ENCODE results near the gene RHOBTB1.

Gene RHOBTB1

GRCh38 chr10:60967854-60968484 is 24.0 kb upstream of the RHOBTB1 start:
- H3K27ac ChIP-seq, result no peak overlapping the region
- H2AFZ ChIP-seq (ENCODE audit: low read depth), result no peak overlapping the region
- H3K36me3 ChIP-seq (ENCODE audit: insufficient read depth), result no peaks in the 10 kb centered on the region
- no peak overlapping the region for H3K9ac ChIP-seq
- H3K27me3 ChIP-seq (ENCODE audit: insufficient read depth, low read depth), result no peaks in the 10 kb centered on the region
- no peak overlapping the region for H3K4me3 ChIP-seq (IDR thresholded peaks at IDR 0.05; ENCODE audit: insufficient read depth, low read depth, low read length)
- no peaks in the 10 kb centered on the region for H3K79me2 ChIP-seq (ENCODE audit: insufficient read depth, low read depth)
- TF ChIP-seq CTCF (conservative IDR thresholded peaks at IDR 0.05; ENCODE audit: low read depth, low read length), result no peak
- H4K20me1 ChIP-seq (ENCODE audit: insufficient read depth), result no peaks in the 10 kb centered on the region
- no peak overlapping the region for H3K4me2 ChIP-seq
- H3K4me1 ChIP-seq (ENCODE audit: low read depth, poor library complexity, severe bottlenecking), result peaks cover 28% of the 10 kb centered on the region

GRCh38 chr10:60967260-60967659 is 23.3 kb upstream of the RHOBTB1 start:
- Histone ChIP-seq H3K4me2 (no peak overlapping the region), H3K27ac (no peak overlapping the region), H3K36me3 (ENCODE audit: insufficient read depth) (no peaks in the 10 kb centered on the region), H4K20me1 (ENCODE audit: insufficient read depth) (no peaks in the 10 kb centered on the region), H3K4me3 (IDR thresholded peaks at IDR 0.05; ENCODE audit: insufficient read depth, low read depth, low read length) (no peak overlapping the region), H2AFZ (ENCODE audit: low read depth) (no peak overlapping the region), H3K4me1 (ENCODE audit: low read depth, poor library complexity, severe bottlenecking) (peaks cover 36% of the 10 kb centered on the region), H3K79me2 (ENCODE audit: insufficient read depth, low read depth) (no peaks in the 10 kb centered on the region), H3K27me3 (ENCODE audit: insufficient read depth, low read depth) (no peaks in the 10 kb centered on the region), H3K9ac (no peak overlapping the region)
- TF ChIP-seq CTCF (conservative IDR thresholded peaks at IDR 0.05; ENCODE audit: low read depth, low read length), result no peak

- no peak overlapping the region for H3K9ac ChIP-seq
- no peak overlapping the region for H2AFZ ChIP-seq (ENCODE audit: low read depth)
- peaks cover 37% of the 10 kb centered on the region for H3K4me1 ChIP-seq (ENCODE audit: low read depth, poor library complexity, severe bottlenecking)
- no peaks in the 10 kb centered on the region for H4K20me1 ChIP-seq (ENCODE audit: insufficient read depth)
- H3K27ac ChIP-seq, result no peak overlapping the region
- H3K4me3 ChIP-seq (IDR thresholded peaks at IDR 0.05; ENCODE audit: insufficient read depth, low read depth, low read length), result no peak overlapping the region
- no peaks in the 10 kb centered on the region for H3K79me2 ChIP-seq (ENCODE audit: insufficient read depth, low read depth)
- no peaks in the 10 kb centered on the region for H3K27me3 ChIP-seq (ENCODE audit: insufficient read depth, low read depth)
- H3K4me2 ChIP-seq, result no peak overlapping the region
- no peak for TF ChIP-seq CTCF (conservative IDR thresholded peaks at IDR 0.05; ENCODE audit: low read depth, low read length)
- no peaks in the 10 kb centered on the region for H3K36me3 ChIP-seq (ENCODE audit: insufficient read depth)
These were observed 21.7 kb upstream of the RHOBTB1 start for GRCh38 chr10:60965696-60966095.

DNA sequence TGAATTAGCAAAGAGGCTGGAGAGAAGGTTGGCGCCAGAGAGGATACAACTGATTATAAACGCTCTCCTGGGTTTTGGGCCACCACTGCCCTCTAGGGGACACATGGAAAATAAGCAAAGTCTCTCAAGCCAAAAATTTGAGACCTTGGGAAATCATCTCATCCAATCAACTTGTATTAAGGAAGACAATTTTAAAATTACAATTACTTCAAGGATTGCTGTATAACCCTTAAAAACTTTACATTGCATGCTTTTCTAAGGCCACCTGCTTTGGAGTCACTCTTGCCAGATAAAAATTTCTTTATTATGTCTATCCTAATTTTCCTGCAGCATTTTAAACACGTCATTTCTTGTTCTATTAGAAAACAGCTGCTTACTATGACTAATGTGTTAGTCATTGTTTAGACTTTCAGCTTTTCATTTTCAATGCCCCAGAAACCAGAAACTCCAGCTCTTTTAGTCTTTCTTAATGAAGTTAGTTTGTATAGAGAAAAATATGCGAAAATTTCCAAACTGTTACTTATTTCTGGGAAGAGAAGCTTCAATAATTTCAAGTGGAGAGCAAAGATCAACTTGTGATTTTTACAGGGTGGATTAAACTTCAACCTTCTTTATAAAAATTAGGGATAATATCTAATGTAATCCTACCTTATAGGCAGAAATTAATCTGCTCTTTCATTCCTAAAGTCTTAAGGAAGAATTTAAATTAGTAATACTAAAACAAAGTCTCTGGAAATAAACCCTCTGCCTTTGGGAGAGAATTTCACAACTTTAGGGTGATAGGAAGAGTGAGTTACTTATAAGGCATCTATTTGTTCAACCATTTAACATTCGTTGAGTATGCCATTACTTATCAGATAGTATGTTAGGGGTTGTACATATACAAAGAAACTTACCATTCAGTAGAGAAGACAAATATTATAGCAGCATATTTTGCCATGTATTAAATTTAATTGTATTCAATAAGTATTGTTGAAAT is 20.6 kb upstream of the RHOBTB1 start:
- Histone ChIP-seq H3K27ac (no peak overlapping the region), H4K20me1 (ENCODE audit: insufficient read depth) (no peaks in the 10 kb centered on the region), H3K27me3 (ENCODE audit: insufficient read depth, low read depth) (no peaks in the 10 kb centered on the region), H2AFZ (ENCODE audit: low read depth) (no peak overlapping the region), H3K36me3 (ENCODE audit: insufficient read depth) (no peaks in the 10 kb centered on the region), H3K9ac (no peak overlapping the region), H3K4me3 (IDR thresholded peaks at IDR 0.05; ENCODE audit: insufficient read depth, low read depth, low read length) (no peak overlapping the region), H3K4me1 (ENCODE audit: low read depth, poor library complexity, severe bottlenecking) (peaks cover 37% of the 10 kb centered on the region), H3K79me2 (ENCODE audit: insufficient read depth, low read depth) (no peaks in the 10 kb centered on the region), H3K4me2 (peak overlapping the region; percentile 14; the same call in 1 of the 2 replicates)
- TF ChIP-seq CTCF (conservative IDR thresholded peaks at IDR 0.05; ENCODE audit: low read depth, low read length), result peak; percentile 85
